NCI-H2081 treated with DMSO at 0.1 percent for 48 hours (cell line): Measurements from ENCODE around the gene DUSP23.
A peak's percentile ranks its signal among the peaks of the same experiment; 100 is the strongest.

Experiments used
- DNase-seq: peaks from one replicate; lab custom pipeline; 2025; lab: John Stamatoyannopoulos, UW

Gene DUSP23

DNA sequence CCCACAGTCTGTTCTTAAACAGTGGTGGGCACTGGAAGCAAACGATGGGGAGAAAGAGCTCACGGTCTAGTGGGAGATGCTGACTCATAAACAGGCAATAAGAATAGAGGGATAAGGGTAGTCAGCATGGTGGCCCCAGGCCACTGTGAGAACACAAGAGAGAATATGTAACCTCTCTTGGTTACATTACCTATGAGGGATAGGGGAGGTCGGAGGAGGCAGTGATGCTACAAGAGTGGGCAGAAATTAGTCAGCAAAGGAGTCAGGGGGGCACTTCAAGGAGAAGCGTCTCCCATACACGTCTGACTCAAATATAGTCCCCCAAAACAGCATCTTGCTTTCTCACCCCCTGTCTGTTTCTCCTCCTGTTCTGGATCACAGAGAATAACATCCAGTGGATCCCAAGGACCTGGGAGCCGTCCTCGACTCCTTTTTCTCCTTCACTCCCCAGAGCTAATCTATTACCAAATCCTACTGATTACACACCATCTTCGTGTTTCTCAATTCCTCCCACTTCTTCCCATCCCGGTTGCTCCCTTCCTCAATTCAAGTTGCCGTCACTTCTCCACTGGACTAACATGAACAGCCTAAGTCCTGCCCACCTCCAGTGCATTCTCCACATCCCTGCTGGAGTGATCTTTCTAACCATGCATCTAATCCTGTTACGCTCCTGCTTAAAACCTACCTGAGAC is 48.0 kb downstream of the DUSP23 start:
- DNase-seq: no peak

DNA sequence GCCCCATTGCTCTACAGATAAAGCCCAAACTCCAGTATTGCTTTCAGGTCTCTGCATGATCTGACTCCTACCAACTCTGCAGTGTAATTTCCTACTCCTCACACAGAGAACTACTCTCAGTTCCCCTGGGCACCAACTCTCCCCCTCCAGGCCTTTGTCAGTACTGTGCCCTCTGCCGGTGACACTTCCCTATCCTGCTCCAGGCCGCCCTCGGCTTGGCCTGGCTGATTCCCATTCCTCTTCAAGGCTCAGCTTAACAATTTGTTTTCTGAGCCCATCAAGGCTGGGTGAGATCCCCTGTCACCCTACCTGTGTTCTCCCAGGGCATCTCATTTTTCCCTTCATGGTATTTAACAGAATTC is 48.5 kb downstream of the DUSP23 start:
- DNase-seq: no peak

DNA sequence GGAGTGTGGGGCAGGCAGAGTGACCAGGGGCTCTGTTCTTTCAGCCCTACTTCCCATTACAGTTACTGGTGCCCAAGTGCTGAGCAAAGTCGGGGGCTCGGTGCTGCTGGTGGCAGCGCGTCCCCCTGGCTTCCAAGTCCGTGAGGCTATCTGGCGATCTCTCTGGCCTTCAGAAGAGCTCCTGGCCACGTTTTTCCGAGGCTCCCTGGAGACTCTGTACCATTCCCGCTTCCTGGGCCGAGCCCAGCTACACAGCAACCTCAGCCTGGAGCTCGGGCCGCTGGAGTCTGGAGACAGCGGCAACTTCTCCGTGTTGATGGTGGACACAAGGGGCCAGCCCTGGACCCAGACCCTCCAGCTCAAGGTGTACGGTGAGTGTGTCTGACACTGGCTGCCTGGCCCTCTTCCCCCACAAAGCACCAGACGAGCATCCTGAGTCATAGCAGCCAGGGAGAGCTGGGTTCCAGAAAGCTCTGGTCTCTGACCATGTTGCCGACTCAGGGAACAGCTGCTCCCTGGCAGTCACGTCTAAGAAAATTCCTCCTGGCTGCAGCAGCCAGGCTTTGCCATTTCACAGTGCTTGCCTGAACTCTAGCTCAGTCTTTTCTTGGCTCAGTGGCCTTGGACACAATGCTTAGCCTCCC is 49.2 kb downstream of the DUSP23 start:
- no peak for DNase-seq

DNA sequence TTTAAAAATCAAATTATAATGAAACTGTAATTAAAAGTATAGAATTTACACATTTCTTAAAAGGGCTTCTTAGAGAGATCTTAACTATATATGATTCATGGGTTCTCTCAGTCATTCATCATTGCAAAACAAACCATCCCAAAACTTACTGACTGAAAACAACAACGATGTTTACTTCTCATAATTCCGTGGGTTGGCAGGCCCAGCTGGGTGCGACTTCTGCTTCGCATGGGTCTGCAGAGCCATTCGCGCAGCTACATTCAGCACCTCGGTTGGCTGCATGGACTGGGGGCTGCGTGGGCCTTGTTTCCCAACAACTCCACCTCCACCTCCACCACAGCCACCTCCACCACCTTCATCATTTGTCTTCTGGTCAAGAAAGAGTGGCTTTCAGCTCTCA is 50.0 kb downstream of the DUSP23 start:
- no peak for DNase-seq

DNA sequence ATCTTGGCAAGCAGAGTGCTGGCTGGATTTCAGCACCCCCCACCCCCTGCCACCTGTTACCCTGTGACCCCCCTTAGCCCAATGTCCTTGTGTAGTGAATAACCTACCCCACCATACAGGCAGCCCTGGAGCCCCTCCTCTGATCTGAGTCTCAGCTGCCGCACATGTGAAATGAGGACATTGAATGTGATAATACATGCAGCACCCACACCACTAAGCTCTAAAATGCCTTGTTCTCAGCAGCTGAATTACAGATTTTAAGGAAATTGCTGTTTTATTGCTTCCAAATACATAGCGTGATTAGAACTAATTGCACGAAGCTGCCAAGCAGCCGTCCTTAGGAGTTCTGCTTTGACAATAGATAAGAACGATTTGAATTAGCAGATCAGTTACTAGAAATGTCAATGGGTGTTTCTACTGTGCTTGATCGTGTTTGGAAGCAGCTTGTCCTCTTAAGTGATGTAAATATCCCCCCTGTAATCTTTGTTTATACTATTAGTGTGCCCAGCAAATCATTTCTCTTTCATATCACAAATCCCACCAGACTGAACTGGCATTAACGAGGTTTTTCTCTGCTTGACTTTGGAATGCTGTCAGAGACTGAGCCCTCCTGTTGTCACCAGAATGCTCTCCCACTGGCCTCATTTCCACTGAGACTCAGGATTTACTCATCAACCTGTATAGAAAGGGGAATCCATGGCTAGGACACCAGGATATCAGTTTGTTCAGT is 50.8 kb downstream of the DUSP23 start:
- peak; percentile 94 for DNase-seq
